Duodenal mucosa (tissue), 2 donors: ENCODE data around the gene HOXA10.

Experiments
- H3K27ac ChIP-seq: one replicate; pipeline ENCODE4 v1.7.0; 2013; ENCODE audit warnings: low read depth, low read length
- H3K27me3 ChIP-seq, 2 donors: one replicate each; pipeline ENCODE4 v1.7.0; 2013; ENCODE audit warnings: low read length in 2 of 2, control low read depth in 1 of 2; ENCODE audit not compliant: insufficient read depth in 2 of 2, control insufficient read depth in 1 of 2
- H3K36me3 ChIP-seq, 2 donors: one replicate each; pipeline ENCODE4 v1.7.0; 2013; ENCODE audit warnings: low read length in 2 of 2, control low read depth in 1 of 2; ENCODE audit not compliant: insufficient read depth in 2 of 2, control insufficient read depth in 1 of 2
- H3K4me1 ChIP-seq, 2 donors: one replicate each; pipeline ENCODE4 v1.7.0; 2013; ENCODE audit warnings: low read length in 2 of 2, control low read depth in 1 of 2; ENCODE audit not compliant: insufficient read depth in 2 of 2, control insufficient read depth in 1 of 2
- H3K4me3 ChIP-seq, 2 donors: one replicate each; pipeline ENCODE4 v1.7.0; 2013; ENCODE audit warnings: low read length in 2 of 2, low read depth in 1 of 2
- H3K9ac ChIP-seq, 2 donors: one replicate each; pipeline ENCODE4 v1.7.0; 2013; ENCODE audit warnings: low read length in 2 of 2, low read depth in 1 of 2
- H3K9me3 ChIP-seq, 2 donors: one replicate each; pipeline ENCODE4 v1.7.0; 2013; ENCODE audit warnings: low read length in 2 of 2, control low read depth in 1 of 2; ENCODE audit not compliant: control insufficient read depth in 1 of 2

Gene HOXA10

GRCh38 chr7:27179030-27179429 lies 4.9 kb upstream of the HOXA10 start:
- H3K27me3 ChIP-seq: peaks cover 85 to 99% of the 10 kb centered on the region in 2 donors
- no peaks in the 10 kb centered on the region for H3K36me3 ChIP-seq
- no peak overlapping the region for H3K9ac ChIP-seq
- H3K27ac ChIP-seq: no peak overlapping the region
- no peak overlapping the region for H3K4me3 ChIP-seq
- no peaks in the 10 kb centered on the region for H3K9me3 ChIP-seq
- H3K4me1 ChIP-seq: peaks cover 4 to 13% of the 10 kb centered on the region in 2 donors

GRCh38 chr7:27178366-27178765 lies 4.2 kb upstream of the HOXA10 start:
- Histone ChIP-seq H3K4me3 (no peak overlapping the region), H3K9me3 (no peaks in the 10 kb centered on the region), H3K27me3 (peaks cover 83 to 97% of the 10 kb centered on the region in 2 donors), H3K36me3 (no peaks in the 10 kb centered on the region), H3K9ac (no peak overlapping the region), H3K27ac (no peak overlapping the region), H3K4me1 (peaks cover 0 to 10% of the 10 kb centered on the region in 2 donors)

- H3K4me1 ChIP-seq: peaks cover 0 to 8% of the 10 kb centered on the region in 2 donors
- H3K27ac ChIP-seq: no peak overlapping the region
- no peak overlapping the region for H3K9ac ChIP-seq
- no peaks in the 10 kb centered on the region for H3K36me3 ChIP-seq
- H3K27me3 ChIP-seq: peaks cover 82 to 97% of the 10 kb centered on the region in 2 donors
- no peaks in the 10 kb centered on the region for H3K9me3 ChIP-seq
- H3K4me3 ChIP-seq: no peak overlapping the region
Measured at GRCh38 chr7:27177795-27178320, 3.7 kb upstream of the HOXA10 start.

- Histone ChIP-seq H3K4me1 (peaks cover 0 to 13% of the 10 kb centered on the region in 2 donors), H3K4me3 (no peak overlapping the region), H3K36me3 (no peaks in the 10 kb centered on the region), H3K27me3 (peaks cover 82 to 97% of the 10 kb centered on the region in 2 donors), H3K9ac (no peak overlapping the region), H3K27ac (no peak overlapping the region), H3K9me3 (no peaks in the 10 kb centered on the region)
Measured at GRCh38 chr7:27176962-27177794, 3.1 kb upstream of the HOXA10 start.

GRCh38 chr7:27176524-27176845 lies 2.4 kb upstream of the HOXA10 start:
- Histone ChIP-seq H3K9ac (no peak overlapping the region), H3K27ac (no peak overlapping the region), H3K4me3 (no peak overlapping the region), H3K27me3 (peaks cover 84 to 98% of the 10 kb centered on the region in 2 donors), H3K36me3 (no peaks in the 10 kb centered on the region), H3K9me3 (no peaks in the 10 kb centered on the region), H3K4me1 (peaks cover 0 to 13% of the 10 kb centered on the region in 2 donors)

- Histone ChIP-seq H3K27ac (no peak overlapping the region), H3K36me3 (no peaks in the 10 kb centered on the region), H3K27me3 (peaks cover 87 to 98% of the 10 kb centered on the region in 2 donors), H3K9ac (no peak overlapping the region), H3K9me3 (no peaks in the 10 kb centered on the region), H3K4me3 (no peak overlapping the region), H3K4me1 (peaks cover 0 to 13% of the 10 kb centered on the region in 2 donors)
Measured at GRCh38 chr7:27175626-27176523, 1.8 kb upstream of the HOXA10 start.

GRCh38 chr7:27174874-27175625 lies 930 bp upstream of the HOXA10 start:
- H3K4me1 ChIP-seq: peaks cover 0 to 13% of the 10 kb centered on the region in 2 donors

GRCh38 chr7:27173511-27173955 lies 587 bp downstream of the HOXA10 start:
- peak overlapping the region; percentile 45 to 47 for H3K4me3 ChIP-seq
- no peaks in the 10 kb centered on the region for H3K36me3 ChIP-seq
- H3K9ac ChIP-seq: no peak overlapping the region
- H3K27me3 ChIP-seq: peaks cover 94 to 98% of the 10 kb centered on the region in 2 donors
- H3K9me3 ChIP-seq: no peaks in the 10 kb centered on the region
- peak overlapping the region; percentile 20 for H3K27ac ChIP-seq
- peaks cover 0 to 5% of the 10 kb centered on the region in 2 donors for H3K4me1 ChIP-seq

More at GRCh38 chr7:27174874-27175625, 930 bp upstream of the HOXA10 start:
- Histone ChIP-seq H3K4me3 (no peak overlapping the region), H3K9me3 (no peaks in the 10 kb centered on the region), H3K36me3 (no peaks in the 10 kb centered on the region), H3K27me3 (peaks cover 91 to 98% of the 10 kb centered on the region in 2 donors), H3K27ac (no peak overlapping the region), H3K9ac (no peak overlapping the region)

GRCh38 chr7:27172823-27173510 lies 1.2 kb downstream of the HOXA10 start:
- Histone ChIP-seq H3K36me3 (no peaks in the 10 kb centered on the region), H3K4me1 (peaks cover 0 to 5% of the 10 kb centered on the region in 2 donors), H3K27ac (peak overlapping the region; percentile 20), H3K9me3 (no peaks in the 10 kb centered on the region), H3K4me3 (peak overlapping the region; percentile 45 to 47), H3K27me3 (peaks cover 94 to 98% of the 10 kb centered on the region in 2 donors), H3K9ac (no peak overlapping the region)
